SH-SY5Y (cell line): Measurements from ENCODE around the gene LCN15.

Experiments
- GATA2 ChIP-seq: IDR thresholded peaks from 2 replicates; pipeline ENCODE4 v1.6.1; 2011; ENCODE audit warnings: mild to moderate bottlenecking, low read depth, low read length
- GATA3 ChIP-seq: IDR thresholded peaks from 2 replicates; pipeline ENCODE4 v1.6.1; 2011; ENCODE audit warnings: low read depth, mild to moderate bottlenecking, low read length, moderate library complexity

DNA sequence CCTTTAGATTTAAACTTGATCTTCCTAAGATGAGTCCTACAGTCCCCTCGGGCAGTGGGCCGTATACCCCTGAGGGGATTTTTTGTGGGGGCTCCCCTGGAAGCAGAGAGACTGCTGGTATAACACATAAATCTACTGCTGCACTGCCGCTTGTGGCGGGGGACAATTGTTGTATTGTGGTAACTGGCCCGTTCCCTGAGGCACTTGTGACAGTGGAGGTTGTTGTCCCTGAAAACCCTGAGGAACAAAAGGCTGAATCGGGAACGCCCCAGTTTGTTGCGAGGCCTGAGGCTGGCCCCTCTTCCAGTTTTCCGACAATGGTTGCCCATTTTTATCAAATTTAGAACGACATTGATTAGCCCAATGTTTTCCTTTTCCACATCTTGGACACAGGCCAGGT is 22.1 kb upstream of the LCN15 start:
- TF ChIP-seq GATA2 (no peak), GATA3 (no peak)
